RPMI7951 (cell line): Measurements from ENCODE around the gene BIN2. TPM values are rescaled to one million over a fixed set of nuclear protein-coding genes. Genes with fewer than 3 reads are reported as not detected.

Experiments used
- DNase-seq: peaks from one replicate; pipeline ENCODE4 v3.0.0-alpha.2; 2012; ENCODE audit warnings: low read depth
- total RNA-seq: library from RNA; depleted of rRNA; stranded (reverse); fragments of >200 nt; shearing (Covaris generic); gene quantifications from 2 replicates; pipeline ENCODE4 v1.2.3, GENCODE V29; 2014; rRNA removed

BIN2 gene
- not detected in 2 replicates for total RNA-seq

- no peak for DNase-seq
Measured at GRCh38 chr12:51323966-51324895, at the start of gene BIN2. TSS of gene BIN2 (minus strand) at chr12:51324174. CDS start at chr12:51324102, 72 bp downstream.

GRCh38 chr12:51373187-51373586, 49.2 kb upstream of the BIN2 start:
- DNase-seq: no peak

- DNase-seq: no peak
Measured at GRCh38 chr12:51372021-51372420, 48.0 kb upstream of the BIN2 start.

- DNase-seq: peak; percentile 97
Measured at GRCh38 chr12:51371295-51371953, 47.5 kb upstream of the BIN2 start.

GRCh38 chr12:51370667-51371066, 46.7 kb upstream of the BIN2 start:
- DNase-seq: no peak

GRCh38 chr12:51369581-51369980, 45.6 kb upstream of the BIN2 start:
- DNase-seq: no peak

GRCh38 chr12:51368640-51369517, 44.9 kb upstream of the BIN2 start:
- peak; percentile 85 for DNase-seq

GRCh38 chr12:51365276-51365675, 41.3 kb upstream of the BIN2 start:
- DNase-seq: no peak

- DNase-seq: no peak
Measured at GRCh38 chr12:51364001-51364400, 40.0 kb upstream of the BIN2 start.

- no peak for DNase-seq
Measured at GRCh38 chr12:51362747-51363342, 38.9 kb upstream of the BIN2 start.

- DNase-seq: no peak
Measured at GRCh38 chr12:51362307-51362706, 38.3 kb upstream of the BIN2 start.

GRCh38 chr12:51361161-51362016, 37.4 kb upstream of the BIN2 start:
- no peak for DNase-seq

GRCh38 chr12:51360315-51360714, 36.3 kb upstream of the BIN2 start:
- no peak for DNase-seq

GRCh38 chr12:51359851-51360250, 35.9 kb upstream of the BIN2 start:
- no peak for DNase-seq

GRCh38 chr12:51358496-51358895, 34.5 kb upstream of the BIN2 start:
- no peak for DNase-seq

- no peak for DNase-seq
Measured at GRCh38 chr12:51357374-51358047, 33.5 kb upstream of the BIN2 start.

GRCh38 chr12:51351913-51352532, 28.0 kb upstream of the BIN2 start:
- DNase-seq: peak; percentile 52

- no peak for DNase-seq
Measured at GRCh38 chr12:51349026-51349425, 25.1 kb upstream of the BIN2 start.

- DNase-seq: no peak
Measured at GRCh38 chr12:51348116-51348515, 24.1 kb upstream of the BIN2 start.

GRCh38 chr12:51346581-51346980, 22.6 kb upstream of the BIN2 start, which contains the start of gene CELA1:
TSS of gene CELA1 (minus strand) at chr12:51346679. CDS start at chr12:51346638, 41 bp downstream.
- DNase-seq: no peak
